Cardiac muscle cell (in vitro differentiated cells and primary cell): ENCODE data around the gene MRE11. TPM values are rescaled to one million over a fixed set of nuclear protein-coding genes. Genes with fewer than 3 reads are reported as not detected.

Source experiments
- DNase-seq, 2 donors: peaks; one replicate each; pipeline versions ENCODE4 v3.0.0 to v3.0.0-alpha.2; 2010 to 2017; ENCODE audit warnings: low read depth in 1 of 2, low spot score in 1 of 2
- H3K27ac ChIP-seq: fragments of 200-600 bp; sonication (generic); 2 replicates; pipeline ENCODE4 v1.5.1; 2016
- H3K27me3 ChIP-seq: fragments of 200-600 bp; sonication (generic); 2 replicates; pipeline ENCODE4 v1.6.0; 2016; ENCODE audit warnings: control low read depth
- H3K36me3 ChIP-seq: fragments of 200-600 bp; sonication (generic); 2 replicates; pipeline ENCODE4 v1.5.1; 2016; ENCODE audit warnings: control low read depth
- H3K4me1 ChIP-seq: fragments of 200-600 bp; sonication (generic); 2 replicates; pipeline ENCODE4 v1.8.1; 2017; ENCODE audit warnings: low read depth, mild to moderate bottlenecking, mixed run types
- H3K4me3 ChIP-seq: fragments of 200-600 bp; sonication (generic); 2 replicates; pipeline ENCODE4 v1.5.1; 2016; ENCODE audit warnings: mild to moderate bottlenecking
- H3K9me3 ChIP-seq: fragments of 200-600 bp; sonication (generic); 2 replicates; pipeline ENCODE4 v1.5.1; 2017; ENCODE audit warnings: low read depth, mild to moderate bottlenecking, control low read depth
- CTCF ChIP-seq: IDR thresholded peaks from 2 replicates; pipeline ENCODE4 v1.5.1; 2012; ENCODE audit warnings: low read depth, mild to moderate bottlenecking, low read length
- polyA plus RNA-seq: library from polyadenylated mRNA; unstranded; fragments of >200 nt; fragmentation: Nextera tagmentation; extraction: Ambion mirVana; gene quantifications from 2 replicates; pipeline ENCODE4 v1.2.1, GENCODE V29; 2016
- total RNA-seq: library from RNA; depleted of rRNA; stranded (reverse); fragments of >200 nt; gene quantifications from 2 replicates; pipeline ENCODE4 v1.2.3, GENCODE V29; 2016

The MRE11 gene
- total and polyA plus RNA-seq, 2 experiments from 2014 or later: 7.0 to 11.4 TPM

- Histone ChIP-seq H3K9me3 (no peaks in the 10 kb centered on the region), H3K27ac (no peak overlapping the region), H3K4me1 (no peaks in the 10 kb centered on the region), H3K36me3 (peaks cover 10% of the 10 kb centered on the region), H3K4me3 (no peak overlapping the region), H3K27me3 (no peaks in the 10 kb centered on the region)
- TF ChIP-seq CTCF: no peak
- no peak for DNase-seq
These were observed 75.4 kb downstream of the MRE11 start for GRCh38 chr11:94418123-94418765.

- H3K27me3 ChIP-seq: no peaks in the 10 kb centered on the region
- H3K4me1 ChIP-seq: no peaks in the 10 kb centered on the region
- peak; percentile 11 to 68 for DNase-seq
- H3K27ac ChIP-seq: no peak overlapping the region
- H3K36me3 ChIP-seq: peaks cover 10% of the 10 kb centered on the region
- H3K9me3 ChIP-seq: no peaks in the 10 kb centered on the region
- no peak overlapping the region for H3K4me3 ChIP-seq
- TF ChIP-seq CTCF: peak; percentile 63
These were observed 76.2 kb downstream of the MRE11 start for GRCh38 chr11:94417386-94417987.

GRCh38 chr11:94405062-94405833 lies 88.4 kb downstream of the MRE11 start:
- no peak overlapping the region for H3K27ac ChIP-seq
- no peak for DNase-seq
- H3K9me3 ChIP-seq: no peaks in the 10 kb centered on the region
- H3K4me3 ChIP-seq: no peak overlapping the region
- peaks cover 23% of the 10 kb centered on the region for H3K27me3 ChIP-seq
- no peaks in the 10 kb centered on the region for H3K4me1 ChIP-seq
- TF ChIP-seq CTCF: no peak
- no peaks in the 10 kb centered on the region for H3K36me3 ChIP-seq

GRCh38 chr11:94402355-94402754 lies 91.3 kb downstream of the MRE11 start:
- H3K36me3 ChIP-seq: no peaks in the 10 kb centered on the region
- no peak overlapping the region for H3K27ac ChIP-seq
- H3K4me3 ChIP-seq: no peak overlapping the region
- no peak for TF ChIP-seq CTCF
- DNase-seq: no peak
- H3K27me3 ChIP-seq: peaks cover 48% of the 10 kb centered on the region
- H3K4me1 ChIP-seq: no peaks in the 10 kb centered on the region
- H3K9me3 ChIP-seq: no peaks in the 10 kb centered on the region

GRCh38 chr11:94401773-94402265 lies 91.8 kb downstream of the MRE11 start:
- no peaks in the 10 kb centered on the region for H3K9me3 ChIP-seq
- TF ChIP-seq CTCF: no peak
- DNase-seq: no peak
- no peaks in the 10 kb centered on the region for H3K4me1 ChIP-seq
- H3K4me3 ChIP-seq: peak overlapping the region; percentile 40
- no peaks in the 10 kb centered on the region for H3K36me3 ChIP-seq
- H3K27ac ChIP-seq: no peak overlapping the region
- peaks cover 48% of the 10 kb centered on the region for H3K27me3 ChIP-seq
